Panc1 (cell line): ENCODE data around the gene NTRK2. TPM values are rescaled to one million over a fixed set of nuclear protein-coding genes. Genes with fewer than 3 reads are reported as not detected.

Source experiments
- ATAC-seq: fragments of 200-7000 bp; cut with Tn5 transposase; 2 replicates; pipeline ENCODE4 v1.9.1; 2020; ENCODE audit warnings: mild to moderate bottlenecking, moderate library complexity
- BruUV-seq: library from RNA; stranded (reverse); fragments of 400-500 nt; replicated peaks from 2 replicates; lab custom pipeline; 2021; lab: Mats Ljungman, UMichigan
- CTCF ChIA-PET: fragments of 300-600 bp; sonication (Branson Sonifier 250); formaldehyde crosslinking; loops from one replicate; lab custom pipeline; 2022; ENCODE audit warnings: antibody characterized with exemption; lab: Charles Lee
- POLR2A ChIA-PET: fragments of 300-600 bp; sonication (Branson Sonifier 250); formaldehyde crosslinking; loops from one replicate; lab custom pipeline; 2022; ENCODE audit warnings: antibody characterized with exemption; lab: Charles Lee
- DNase-seq: peaks from one replicate; pipeline ENCODE4 v3.0.0-alpha.2; 2010; ENCODE audit warnings: low read depth, low spot score
- H3K27ac ChIP-seq: 2 replicates; pipeline ENCODE4 v1.5.1; 2011; ENCODE audit warnings: mild to moderate bottlenecking, low read length, inconsistent platforms
- H3K27me3 ChIP-seq: fragments of 200-500 bp; sonication (Bioruptor generic); 2 replicates; pipeline ENCODE4 v1.6.0; 2014; ENCODE audit warnings: low read length, inconsistent platforms; ENCODE audit not compliant: control insufficient read depth, insufficient read depth
- H3K36me3 ChIP-seq: fragments of 200-500 bp; sonication (Bioruptor generic); 2 replicates; pipeline ENCODE4 v1.5.1; 2014; ENCODE audit warnings: inconsistent platforms, mild to moderate bottlenecking, low read length, moderate library complexity; ENCODE audit not compliant: control insufficient read depth, insufficient read depth
- H3K4me1 ChIP-seq: 2 replicates; pipeline ENCODE4 v1.5.1; 2011; ENCODE audit warnings: inconsistent platforms, mild to moderate bottlenecking, low read length, moderate library complexity; ENCODE audit not compliant: control insufficient read depth, insufficient read depth
- H3K4me3 ChIP-seq, 2 experiments: 2 replicates each; pipeline ENCODE4 v1.5.1; 2011 to 2012; ENCODE audit warnings: low read depth in 2 of 2, low read length in 2 of 2, mild to moderate bottlenecking in 2 of 2, inconsistent platforms in 1 of 2, moderate library complexity in 1 of 2
- H3K9me3 ChIP-seq: fragments of 200-500 bp; sonication (Bioruptor generic); 2 replicates; pipeline ENCODE4 v1.5.1; 2014; ENCODE audit warnings: low read depth, mild to moderate bottlenecking, inconsistent platforms, low read length, moderate library complexity; ENCODE audit not compliant: control insufficient read depth, insufficient read depth
- POLR2AphosphoS5 ChIP-seq: IDR thresholded peaks from 2 replicates; pipeline ENCODE4 v1.6.1; 2012; ENCODE audit warnings: mild to moderate bottlenecking, low read depth, low read length, moderate library complexity
- SIN3A ChIP-seq: IDR thresholded peaks from 2 replicates; pipeline ENCODE4 v1.6.1; 2012; ENCODE audit warnings: low read depth, mild to moderate bottlenecking, low read length, moderate library complexity, borderline replicate concordance; ENCODE audit not compliant: insufficient read depth
- TCF7L2 ChIP-seq: IDR thresholded peaks from 2 replicates; pipeline ENCODE4 v1.6.1; 2011; ENCODE audit warnings: mild to moderate bottlenecking, low read depth, low read length, inconsistent platforms
- in situ Hi-C: cut with HindIII; loops from 2 replicates; pipeline ENCODE4 v1.10.0; 2016; ENCODE audit warnings: low sequenced_read_pairs, low pct_unique_long_range_greater_than_20kb
- intact Hi-C: fragments of 100-400 bp; cut with micrococcal nuclease; formaldehyde crosslinking; loops from one replicate; pipeline ENCODE4 v1.10.0; 2022; ENCODE audit not compliant: unreplicated experiment
- total RNA-seq: library from RNA; stranded (reverse); gene quantifications from one replicate; pipeline ENCODE4 v1.2.1, GENCODE V29; 2021; ENCODE audit not compliant: unreplicated experiment
- TF ChIP-seq, protein P1 (sequence below), 2 experiments: IDR thresholded peaks; 2 replicates each; pipeline ENCODE4 v1.6.1; 2011 to 2012; ENCODE audit warnings: low read depth in 2 of 2, control low read depth in 1 of 2, low read length in 1 of 2, mild to moderate bottlenecking in 1 of 2, moderate library complexity in 1 of 2; ENCODE audit not compliant: insufficient read depth in 1 of 2
- TF ChIP-seq, protein P2 (sequence below): fragments of 450-650 bp; IDR thresholded peaks from 2 replicates; pipeline ENCODE4 v1.5.1; 2017; ENCODE audit warnings: mild to moderate bottlenecking

Gene NTRK2
- total RNA-seq, 1 experiment from 2014 or later: 0.23 TPM

DNA sequence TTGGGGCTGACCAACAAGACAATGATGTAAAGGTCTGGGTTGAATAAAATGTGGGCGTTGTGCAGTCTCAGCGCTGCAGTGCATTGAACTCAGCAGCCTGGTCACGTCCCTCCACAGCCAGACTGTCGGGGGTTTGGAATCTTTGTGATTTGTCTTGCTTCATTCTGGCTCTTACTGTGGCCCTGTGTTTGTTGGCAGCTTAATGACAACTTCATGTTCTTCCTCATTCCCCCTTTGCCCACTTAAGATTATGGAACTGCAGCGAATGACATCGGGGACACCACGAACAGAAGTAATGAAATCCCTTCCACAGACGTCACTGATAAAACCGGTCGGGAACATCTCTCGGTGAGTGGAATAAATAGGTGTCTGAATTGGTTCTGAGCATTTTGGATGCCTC lies 75.2 kb downstream of the NTRK2 start:
- H3K27ac ChIP-seq: no peak overlapping the region
- in situ Hi-C loops (no loop called here), intact Hi-C loops (no loop called here)
- POLR2A ChIA-PET: no interaction called here
- H3K27me3 ChIP-seq: no peaks in the 10 kb centered on the region
- no peak overlapping the region for H3K4me3 ChIP-seq
- DNase-seq: no peak
- H3K4me1 ChIP-seq: no peaks in the 10 kb centered on the region
- BruUV-seq: no TSS peak
- no peak for ATAC-seq
- H3K9me3 ChIP-seq: no peaks in the 10 kb centered on the region
- CTCF ChIA-PET: no interaction called here
- no peaks in the 10 kb centered on the region for H3K36me3 ChIP-seq
- TF ChIP-seq, protein P1, sequence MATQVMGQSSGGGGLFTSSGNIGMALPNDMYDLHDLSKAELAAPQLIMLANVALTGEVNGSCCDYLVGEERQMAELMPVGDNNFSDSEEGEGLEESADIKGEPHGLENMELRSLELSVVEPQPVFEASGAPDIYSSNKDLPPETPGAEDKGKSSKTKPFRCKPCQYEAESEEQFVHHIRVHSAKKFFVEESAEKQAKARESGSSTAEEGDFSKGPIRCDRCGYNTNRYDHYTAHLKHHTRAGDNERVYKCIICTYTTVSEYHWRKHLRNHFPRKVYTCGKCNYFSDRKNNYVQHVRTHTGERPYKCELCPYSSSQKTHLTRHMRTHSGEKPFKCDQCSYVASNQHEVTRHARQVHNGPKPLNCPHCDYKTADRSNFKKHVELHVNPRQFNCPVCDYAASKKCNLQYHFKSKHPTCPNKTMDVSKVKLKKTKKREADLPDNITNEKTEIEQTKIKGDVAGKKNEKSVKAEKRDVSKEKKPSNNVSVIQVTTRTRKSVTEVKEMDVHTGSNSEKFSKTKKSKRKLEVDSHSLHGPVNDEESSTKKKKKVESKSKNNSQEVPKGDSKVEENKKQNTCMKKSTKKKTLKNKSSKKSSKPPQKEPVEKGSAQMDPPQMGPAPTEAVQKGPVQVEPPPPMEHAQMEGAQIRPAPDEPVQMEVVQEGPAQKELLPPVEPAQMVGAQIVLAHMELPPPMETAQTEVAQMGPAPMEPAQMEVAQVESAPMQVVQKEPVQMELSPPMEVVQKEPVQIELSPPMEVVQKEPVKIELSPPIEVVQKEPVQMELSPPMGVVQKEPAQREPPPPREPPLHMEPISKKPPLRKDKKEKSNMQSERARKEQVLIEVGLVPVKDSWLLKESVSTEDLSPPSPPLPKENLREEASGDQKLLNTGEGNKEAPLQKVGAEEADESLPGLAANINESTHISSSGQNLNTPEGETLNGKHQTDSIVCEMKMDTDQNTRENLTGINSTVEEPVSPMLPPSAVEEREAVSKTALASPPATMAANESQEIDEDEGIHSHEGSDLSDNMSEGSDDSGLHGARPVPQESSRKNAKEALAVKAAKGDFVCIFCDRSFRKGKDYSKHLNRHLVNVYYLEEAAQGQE (IDR thresholded peaks at IDR 0.05; ENCODE audit: insufficient read depth in 1 of 2, low read depth in 2 of 2, low read length in 1 of 2): no peak

DNA sequence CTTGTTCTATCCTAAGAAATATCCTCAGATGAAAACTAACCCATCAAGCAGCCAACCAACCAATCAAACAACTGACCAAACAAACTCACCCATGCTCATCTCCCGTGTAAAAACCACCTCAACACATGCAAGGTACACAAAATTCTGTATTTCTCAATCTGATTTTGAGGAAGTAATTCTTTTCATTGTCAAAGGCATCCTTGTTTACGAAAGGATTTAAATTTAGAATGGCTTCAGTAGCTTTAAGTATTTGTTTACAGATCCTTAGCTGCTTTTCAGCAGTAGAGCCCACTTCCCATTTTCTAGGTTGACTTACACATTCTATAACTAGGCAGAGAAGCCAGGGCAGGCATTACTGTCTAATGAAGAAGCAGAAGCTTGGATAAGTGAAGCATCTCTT lies 78.6 kb downstream of the NTRK2 start:
- CTCF ChIA-PET: no interaction called here
- intact Hi-C loops (no loop called here), in situ Hi-C loops (no loop called here)
- Histone ChIP-seq H3K27me3 (no peaks in the 10 kb centered on the region), H3K9me3 (no peaks in the 10 kb centered on the region), H3K27ac (no peak overlapping the region), H3K4me3 (no peak overlapping the region), H3K36me3 (no peaks in the 10 kb centered on the region), H3K4me1 (no peaks in the 10 kb centered on the region)
- no TSS peak for BruUV-seq
- no peak for ATAC-seq
- DNase-seq: no peak
- POLR2A ChIA-PET: no interaction called here
- TF ChIP-seq TCF7L2 (no peak), SIN3A (no peak), POLR2AphosphoS5 (no peak)
- TF ChIP-seq, protein P2, sequence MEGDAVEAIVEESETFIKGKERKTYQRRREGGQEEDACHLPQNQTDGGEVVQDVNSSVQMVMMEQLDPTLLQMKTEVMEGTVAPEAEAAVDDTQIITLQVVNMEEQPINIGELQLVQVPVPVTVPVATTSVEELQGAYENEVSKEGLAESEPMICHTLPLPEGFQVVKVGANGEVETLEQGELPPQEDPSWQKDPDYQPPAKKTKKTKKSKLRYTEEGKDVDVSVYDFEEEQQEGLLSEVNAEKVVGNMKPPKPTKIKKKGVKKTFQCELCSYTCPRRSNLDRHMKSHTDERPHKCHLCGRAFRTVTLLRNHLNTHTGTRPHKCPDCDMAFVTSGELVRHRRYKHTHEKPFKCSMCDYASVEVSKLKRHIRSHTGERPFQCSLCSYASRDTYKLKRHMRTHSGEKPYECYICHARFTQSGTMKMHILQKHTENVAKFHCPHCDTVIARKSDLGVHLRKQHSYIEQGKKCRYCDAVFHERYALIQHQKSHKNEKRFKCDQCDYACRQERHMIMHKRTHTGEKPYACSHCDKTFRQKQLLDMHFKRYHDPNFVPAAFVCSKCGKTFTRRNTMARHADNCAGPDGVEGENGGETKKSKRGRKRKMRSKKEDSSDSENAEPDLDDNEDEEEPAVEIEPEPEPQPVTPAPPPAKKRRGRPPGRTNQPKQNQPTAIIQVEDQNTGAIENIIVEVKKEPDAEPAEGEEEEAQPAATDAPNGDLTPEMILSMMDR: no peak
- TF ChIP-seq, protein P1 (IDR thresholded peaks at IDR 0.05; ENCODE audit: insufficient read depth in 1 of 2, low read depth in 2 of 2, low read length in 1 of 2): no peak
